ENCODE results near the gene RCOR2. TPM values are rescaled to one million over a fixed set of nuclear protein-coding genes. Genes with fewer than 3 reads are reported as not detected.

Gene RCOR2
- total RNA-seq, 1 donor from 2014 or later, result not detected

DNA sequence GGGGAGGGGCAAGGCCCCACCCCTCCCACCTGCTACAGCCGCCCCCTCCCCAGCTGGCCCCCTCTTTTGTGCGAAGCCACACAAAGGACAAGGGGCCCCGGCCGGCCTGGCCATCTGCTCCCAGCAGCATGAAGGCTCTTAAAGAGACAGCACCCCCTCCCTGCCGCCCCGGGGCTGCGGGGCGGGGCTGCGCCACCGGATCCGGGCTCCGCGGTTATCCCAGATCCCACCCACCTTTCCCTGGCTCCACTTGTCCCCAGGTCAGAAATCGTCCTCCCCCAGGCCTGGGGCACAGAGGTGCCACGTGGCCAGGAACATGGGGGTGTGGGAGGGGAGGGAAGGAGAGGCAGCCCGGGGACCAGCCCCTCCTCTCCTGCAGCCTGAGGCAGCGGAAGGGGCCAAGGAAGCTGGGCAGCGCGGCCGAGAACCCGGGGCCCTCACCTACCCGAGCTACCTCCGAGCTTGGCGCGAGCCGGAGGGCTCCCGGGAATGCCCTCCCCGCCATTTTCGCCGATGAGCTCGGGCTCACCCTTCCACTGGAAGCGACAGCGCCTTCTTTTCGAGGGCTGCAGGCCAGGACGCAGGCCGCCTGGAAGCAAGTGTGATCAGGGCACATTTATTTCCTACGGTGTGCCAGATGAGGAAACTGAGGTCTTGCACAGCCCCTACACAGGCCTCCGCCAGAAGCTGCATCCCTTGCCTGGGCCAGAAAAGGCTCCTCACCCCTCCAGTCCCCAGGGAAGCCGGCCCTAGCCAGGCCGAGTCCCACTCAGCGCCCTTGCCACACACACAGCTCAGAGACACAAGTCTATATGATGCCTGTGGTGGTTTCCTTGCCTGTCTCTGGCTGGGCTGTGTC, 2.5 kb upstream of the RCOR2 start:
- peak overlapping the region; percentile 23 to 27 for H3K4me3 ChIP-seq
- DNase-seq (ENCODE audit: extremely low spot score in 2 of 2), result no peak
- TF ChIP-seq POLR2A (IDR thresholded peaks at IDR 0.05) (no peak), POLR2AphosphoS5 (IDR thresholded peaks at IDR 0.05; ENCODE audit: insufficient read depth in 1 of 2, low read depth in 1 of 2) (no peak)
- TF ChIP-seq, protein P1, sequence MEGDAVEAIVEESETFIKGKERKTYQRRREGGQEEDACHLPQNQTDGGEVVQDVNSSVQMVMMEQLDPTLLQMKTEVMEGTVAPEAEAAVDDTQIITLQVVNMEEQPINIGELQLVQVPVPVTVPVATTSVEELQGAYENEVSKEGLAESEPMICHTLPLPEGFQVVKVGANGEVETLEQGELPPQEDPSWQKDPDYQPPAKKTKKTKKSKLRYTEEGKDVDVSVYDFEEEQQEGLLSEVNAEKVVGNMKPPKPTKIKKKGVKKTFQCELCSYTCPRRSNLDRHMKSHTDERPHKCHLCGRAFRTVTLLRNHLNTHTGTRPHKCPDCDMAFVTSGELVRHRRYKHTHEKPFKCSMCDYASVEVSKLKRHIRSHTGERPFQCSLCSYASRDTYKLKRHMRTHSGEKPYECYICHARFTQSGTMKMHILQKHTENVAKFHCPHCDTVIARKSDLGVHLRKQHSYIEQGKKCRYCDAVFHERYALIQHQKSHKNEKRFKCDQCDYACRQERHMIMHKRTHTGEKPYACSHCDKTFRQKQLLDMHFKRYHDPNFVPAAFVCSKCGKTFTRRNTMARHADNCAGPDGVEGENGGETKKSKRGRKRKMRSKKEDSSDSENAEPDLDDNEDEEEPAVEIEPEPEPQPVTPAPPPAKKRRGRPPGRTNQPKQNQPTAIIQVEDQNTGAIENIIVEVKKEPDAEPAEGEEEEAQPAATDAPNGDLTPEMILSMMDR (IDR thresholded peaks at IDR 0.05), result no peak

DNA sequence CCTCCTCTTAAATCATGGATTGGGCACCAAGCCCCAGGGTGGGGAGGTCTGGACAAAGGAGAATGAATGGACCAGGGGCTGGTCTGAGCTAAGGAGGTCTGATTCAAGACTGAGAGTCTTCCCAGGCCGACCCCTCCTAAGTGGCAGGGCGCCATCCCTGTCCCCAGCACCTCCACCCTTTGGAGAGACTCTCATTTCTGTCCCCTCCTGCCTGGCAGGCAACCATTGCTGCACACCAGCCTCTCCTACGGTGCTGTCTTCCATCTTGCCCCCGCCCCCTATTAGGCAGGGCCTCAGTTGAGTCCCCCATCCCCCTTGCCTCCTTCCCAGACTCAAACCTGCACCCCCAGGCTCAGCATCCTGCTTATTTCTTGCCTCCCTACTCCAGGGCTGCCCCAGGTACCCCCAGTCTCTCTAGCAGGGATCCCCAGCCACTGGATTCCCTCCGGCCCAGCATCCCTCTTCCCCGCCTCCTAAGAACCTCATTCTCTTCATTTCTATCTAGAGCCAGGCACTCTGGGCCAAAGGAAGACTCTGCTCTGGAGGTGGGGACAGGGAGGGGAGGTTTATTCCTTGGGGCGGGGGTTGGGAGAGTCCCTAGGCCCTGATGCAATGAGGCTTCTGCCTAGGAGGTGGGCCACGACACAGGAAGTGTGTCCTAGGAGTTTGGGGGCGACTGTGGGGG, 1.7 kb upstream of the RCOR2 start:
- intact Hi-C loops (cut with DNase I), result no loop called here
- peaks cover 56% of the 10 kb centered on the region for H3K4me1 ChIP-seq
- peak overlapping the region; percentile 52 to 53 for H3K4me3 ChIP-seq
- DNase-seq (ENCODE audit: extremely low spot score in 2 of 2), result no peak
- peak overlapping the region; percentile 81 for H3K27ac ChIP-seq
- no peaks in the 10 kb centered on the region for H3K36me3 ChIP-seq
- no peaks in the 10 kb centered on the region for H3K27me3 ChIP-seq
- TF ChIP-seq POLR2A (IDR thresholded peaks at IDR 0.05) (no peak), POLR2AphosphoS5 (IDR thresholded peaks at IDR 0.05; ENCODE audit: insufficient read depth in 1 of 2, low read depth in 1 of 2) (no peak)
- TF ChIP-seq, protein P1 (IDR thresholded peaks at IDR 0.05), result no peak
- H3K9me3 ChIP-seq, result no peaks in the 10 kb centered on the region

More for the DNA sequence above, 2.5 kb upstream of the RCOR2 start:
- peaks cover 56% of the 10 kb centered on the region for H3K4me1 ChIP-seq
- no peaks in the 10 kb centered on the region for H3K9me3 ChIP-seq
- H3K36me3 ChIP-seq, result no peaks in the 10 kb centered on the region
- intact Hi-C loops (cut with DNase I), result no loop called here
- H3K27ac ChIP-seq, result peak overlapping the region; percentile 81
- H3K27me3 ChIP-seq, result no peaks in the 10 kb centered on the region

DNA sequence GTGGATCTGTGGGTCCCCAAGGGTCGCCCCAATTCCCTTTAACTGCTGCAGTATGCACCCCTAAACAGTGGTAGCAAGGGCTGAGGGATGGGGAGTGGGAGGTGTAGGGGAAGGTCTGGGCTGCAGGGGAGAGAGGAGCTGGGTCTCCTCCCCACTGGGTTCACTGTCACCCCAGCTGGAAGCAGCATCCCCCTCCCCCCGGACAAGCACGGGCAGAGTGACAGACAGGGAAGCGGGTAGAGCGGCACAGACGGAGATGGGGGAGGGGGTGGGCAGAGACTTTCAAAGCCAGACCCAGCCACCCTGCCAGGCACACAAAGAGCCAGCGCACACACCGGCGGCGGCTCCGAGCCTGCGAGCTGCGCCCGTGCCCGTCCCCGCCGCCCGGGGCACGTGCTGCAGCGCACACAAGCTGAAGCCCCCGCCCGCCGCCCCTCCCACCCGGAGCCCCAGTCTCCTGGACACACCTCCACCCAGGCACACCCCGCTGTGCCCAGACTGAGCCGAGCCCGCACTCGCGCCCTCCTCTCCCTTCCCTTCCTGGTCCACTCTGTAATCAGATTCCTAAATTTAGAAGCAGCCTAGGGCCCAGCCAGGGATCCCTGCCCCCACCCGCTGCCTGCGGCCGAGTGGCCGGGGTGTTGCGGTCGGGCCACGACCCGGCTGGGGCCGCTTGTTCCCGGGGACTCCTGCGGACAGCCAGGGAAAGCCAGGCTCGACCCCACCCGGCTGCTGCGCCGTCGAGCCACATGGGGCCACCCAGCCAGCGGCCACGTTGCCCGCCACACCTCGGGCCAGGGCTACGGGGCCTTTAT, 935 bp upstream of the RCOR2 start:
- TF ChIP-seq POLR2A (IDR thresholded peaks at IDR 0.05) (no peak), POLR2AphosphoS5 (IDR thresholded peaks at IDR 0.05; ENCODE audit: insufficient read depth in 1 of 2, low read depth in 1 of 2) (peak in 1 of 2 donors; percentile 55)
- TF ChIP-seq, protein P1 (IDR thresholded peaks at IDR 0.05), result no peak
- no peak for DNase-seq (ENCODE audit: extremely low spot score in 2 of 2)
- intact Hi-C loops (cut with DNase I), result no loop called here
- H3K36me3 ChIP-seq, result no peaks in the 10 kb centered on the region
- H3K4me1 ChIP-seq, result peaks cover 56% of the 10 kb centered on the region
- H3K9me3 ChIP-seq, result no peaks in the 10 kb centered on the region
- H3K4me3 ChIP-seq, result peak overlapping the region; percentile 52 to 53
- no peaks in the 10 kb centered on the region for H3K27me3 ChIP-seq
- peak overlapping the region; percentile 81 for H3K27ac ChIP-seq

DNA sequence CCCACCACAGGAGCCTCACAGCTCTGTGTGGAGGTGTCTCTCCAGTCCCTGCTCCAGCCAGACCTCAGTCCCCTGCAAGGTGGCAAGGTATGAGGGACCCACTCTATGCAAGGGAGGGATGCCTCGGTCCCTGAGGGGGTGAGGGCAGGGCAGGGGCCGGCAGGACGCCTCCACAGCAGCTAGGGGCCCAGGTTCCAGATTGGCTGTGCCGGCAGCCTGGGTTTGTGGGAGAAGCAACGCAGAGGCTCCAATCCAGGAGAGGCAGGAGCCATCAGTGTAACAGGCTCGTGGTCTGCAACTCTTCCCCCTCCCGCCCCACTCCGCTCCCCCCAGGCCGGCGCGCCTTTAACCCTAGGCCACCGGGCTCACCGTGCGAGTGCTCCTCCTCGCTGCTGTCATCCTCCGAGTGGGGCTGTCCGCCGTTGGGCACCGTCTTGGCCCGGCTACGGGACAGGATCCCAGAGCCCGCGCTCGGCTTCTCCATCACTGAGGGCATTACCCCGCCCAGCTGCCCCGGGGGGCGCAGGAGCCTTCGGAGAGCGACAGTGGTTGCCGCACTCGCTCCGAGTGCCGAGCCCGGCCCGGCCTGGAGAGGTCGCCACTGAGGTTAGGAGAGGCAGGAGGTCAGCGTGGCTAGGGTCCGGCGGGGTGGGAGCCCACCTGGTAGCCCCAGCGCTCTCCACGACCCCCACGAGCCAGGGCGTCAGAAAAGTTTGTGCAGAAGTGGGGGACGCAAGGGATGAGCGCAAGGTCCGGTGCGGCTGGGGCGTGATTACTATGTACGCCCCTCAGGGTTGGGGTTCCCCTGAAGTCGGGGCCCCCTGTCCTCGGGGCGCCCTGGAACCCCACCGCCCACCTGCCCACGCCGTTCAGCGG, 765 bp downstream of the RCOR2 start:
- intact Hi-C loops (cut with DNase I), result no loop called here

More for the DNA sequence above, 765 bp downstream of the RCOR2 start:
- no peak for DNase-seq (ENCODE audit: extremely low spot score in 2 of 2)
- no peak overlapping the region for H3K27ac ChIP-seq
- H3K27me3 ChIP-seq, result no peaks in the 10 kb centered on the region
- H3K36me3 ChIP-seq, result no peaks in the 10 kb centered on the region
- TF ChIP-seq POLR2A (IDR thresholded peaks at IDR 0.05), result no peak
- TF ChIP-seq, protein P1 (IDR thresholded peaks at IDR 0.05), result peak in 1 of 3 experiments; percentile 20
- no peaks in the 10 kb centered on the region for H3K9me3 ChIP-seq
- peak overlapping the region; percentile 52 to 53 for H3K4me3 ChIP-seq
- peaks cover 56% of the 10 kb centered on the region for H3K4me1 ChIP-seq

All from vagina (tissue), 2 donors.